HG03575 (cell line): ENCODE measurements around the gene EHBP1L1.

Experiments used
- ATAC-seq: cut with Tn5 transposase; IDR thresholded peaks from one replicate; pipeline ENCODE4 v1.9.1; 2021; ENCODE audit not compliant: unreplicated experiment, insufficient number of reproducible peaks, low FRiP score; ENCODE audit errors: extremely low read depth

Gene EHBP1L1

GRCh38 chr11:65588199-65589054, 12.6 kb downstream of the EHBP1L1 start:
- peak; percentile 40 for ATAC-seq

- no peak for ATAC-seq
Measured at GRCh38 chr11:65589444-65590239, 13.8 kb downstream of the EHBP1L1 start.

- ATAC-seq, result no peak
Measured at GRCh38 chr11:65590240-65590738, 14.4 kb downstream of the EHBP1L1 start.

- ATAC-seq, result no peak
Measured at GRCh38 chr11:65591939-65592857, 16.3 kb downstream of the EHBP1L1 start.

- no peak for ATAC-seq
Measured at GRCh38 chr11:65592858-65593517, 17.1 kb downstream of the EHBP1L1 start.

- no peak for ATAC-seq
Measured at GRCh38 chr11:65593518-65594414, 17.9 kb downstream of the EHBP1L1 start.

GRCh38 chr11:65595131-65595530, 19.3 kb downstream of the EHBP1L1 start:
- ATAC-seq, result no peak

GRCh38 chr11:65595543-65596281, 19.9 kb downstream of the EHBP1L1 start, which contains the start of gene KCNK7:
KCNK7 (minus strand) TSS chr11:65595800; CDS start chr11:65595772, 28 bp downstream.
- no peak for ATAC-seq

GRCh38 chr11:65596520-65596919, 20.7 kb downstream of the EHBP1L1 start:
- no peak for ATAC-seq

- ATAC-seq, result no peak
Measured at GRCh38 chr11:65598258-65598699, 22.4 kb downstream of the EHBP1L1 start.

- no peak for ATAC-seq
Measured at GRCh38 chr11:65599216-65599954, 23.5 kb downstream of the EHBP1L1 start.

GRCh38 chr11:65599955-65600246, 24.0 kb downstream of the EHBP1L1 start:
- ATAC-seq, result no peak

GRCh38 chr11:65604258-65604657, 28.4 kb downstream of the EHBP1L1 start:
- no peak for ATAC-seq

GRCh38 chr11:65606876-65607613, 31.2 kb downstream of the EHBP1L1 start:
- ATAC-seq, result no peak

- no peak for ATAC-seq
Measured at GRCh38 chr11:65607614-65608426, 32.0 kb downstream of the EHBP1L1 start.
